Immature natural killer cell (primary cell): ENCODE results near the gene GCNT3. TPM values are rescaled to one million over a fixed set of nuclear protein-coding genes. Genes with fewer than 3 reads are reported as not detected.

ENCODE experiments used
- DNase-seq, 3 donors: peaks; one replicate each; pipeline ENCODE4 v3.0.0; 2022; ENCODE audit warnings: mixed read lengths in 1 of 3
- H3K27ac Mint-ChIP-seq, 6 donors: one replicate each; pipeline ENCODE4 v1.8.0; 2020; ENCODE audit warnings: mixed read lengths in 6 of 6, mild to moderate bottlenecking in 5 of 6, inconsistent platforms in 4 of 6, moderate library complexity in 3 of 6
- H3K27me3 Mint-ChIP-seq, 3 donors: one replicate each; pipeline ENCODE4 v1.8.0; 2020 to 2021; ENCODE audit warnings: low read depth in 3 of 3, mild to moderate bottlenecking in 3 of 3, mixed read lengths in 3 of 3, moderate library complexity in 3 of 3, inconsistent platforms in 1 of 3
- H3K36me3 Mint-ChIP-seq, 3 donors: one replicate each; pipeline ENCODE4 v1.8.0; 2020; ENCODE audit warnings: mixed read lengths in 3 of 3, inconsistent platforms in 2 of 3, mild to moderate bottlenecking in 2 of 3
- H3K4me1 Mint-ChIP-seq, 2 donors: one replicate each; pipeline ENCODE4 v1.8.0; 2020; ENCODE audit warnings: inconsistent platforms in 2 of 2, mild to moderate bottlenecking in 2 of 2, mixed read lengths in 2 of 2, moderate library complexity in 1 of 2
- H3K4me3 Mint-ChIP-seq, 5 donors: one replicate each; pipeline ENCODE4 v1.8.0; 2020; ENCODE audit warnings: mild to moderate bottlenecking in 5 of 5, mixed read lengths in 5 of 5, inconsistent platforms in 3 of 5, moderate library complexity in 3 of 5
- H3K9me3 Mint-ChIP-seq, 6 donors: one replicate each; pipeline ENCODE4 v1.8.0; 2020; ENCODE audit warnings: mild to moderate bottlenecking in 6 of 6, mixed read lengths in 6 of 6, inconsistent platforms in 4 of 6, moderate library complexity in 3 of 6
- polyA plus RNA-seq, 3 donors: library from polyadenylated mRNA; unstranded; fragments of 300-500 nt; fragmentation: Illumina TruSeq; gene quantifications; one replicate each; pipeline ENCODE4 v1.2.3, GENCODE V29; 2021

Gene GCNT3
- not detected for polyA plus RNA-seq

GRCh38 chr15:59611276-59612260, at the start of gene GCNT3:
TSS of gene GCNT3 (plus strand) at chr15:59611783. CDS start at chr15:59618239, 6,456 bp downstream.
- H3K4me1 Mint-ChIP-seq, result peaks cover 5 to 6% of the 10 kb centered on the region in 2 donors
- peaks cover 0 to 6% (median 0%) of the 10 kb centered on the region in 6 donors for H3K9me3 Mint-ChIP-seq
- H3K4me3 Mint-ChIP-seq, result no peak within 1 kb of the TSS
- peaks cover 0 to 19% (median 6%) of the 10 kb centered on the region in 3 donors for H3K27me3 Mint-ChIP-seq
- no peak within 1 kb of the TSS for H3K27ac Mint-ChIP-seq
- H3K36me3 Mint-ChIP-seq, result no peaks in the 10 kb centered on the region
- no peak for DNase-seq

- no peak overlapping the region for H3K4me3 Mint-ChIP-seq
- peaks cover 4 to 6% (median 4%) of the 10 kb centered on the region in 3 donors for H3K27me3 Mint-ChIP-seq
- no peaks in the 10 kb centered on the region for H3K36me3 Mint-ChIP-seq
- no peaks in the 10 kb centered on the region for H3K4me1 Mint-ChIP-seq
- H3K27ac Mint-ChIP-seq, result no peak overlapping the region
- H3K9me3 Mint-ChIP-seq, result no peaks in the 10 kb centered on the region
- DNase-seq, result no peak
Measured at GRCh38 chr15:59562448-59563186, 49.0 kb upstream of the GCNT3 start.

GRCh38 chr15:59565299-59565698, 46.3 kb upstream of the GCNT3 start:
- no peak overlapping the region for H3K4me3 Mint-ChIP-seq
- no peak overlapping the region for H3K27ac Mint-ChIP-seq
- H3K9me3 Mint-ChIP-seq, result no peaks in the 10 kb centered on the region
- H3K4me1 Mint-ChIP-seq, result no peaks in the 10 kb centered on the region
- DNase-seq, result no peak
- H3K36me3 Mint-ChIP-seq, result no peaks in the 10 kb centered on the region
- H3K27me3 Mint-ChIP-seq, result peaks cover 4 to 6% (median 4%) of the 10 kb centered on the region in 3 donors

- Mint-ChIP-seq H3K9me3 (no peaks in the 10 kb centered on the region), H3K4me3 (no peak overlapping the region), H3K36me3 (no peaks in the 10 kb centered on the region), H3K4me1 (no peaks in the 10 kb centered on the region), H3K27ac (no peak overlapping the region), H3K27me3 (peaks cover 3 to 4% (median 4%) of the 10 kb centered on the region in 3 donors)
- no peak for DNase-seq
Measured at GRCh38 chr15:59567324-59567723, 44.3 kb upstream of the GCNT3 start.

- H3K27ac Mint-ChIP-seq, result no peak overlapping the region
- no peaks in the 10 kb centered on the region for H3K9me3 Mint-ChIP-seq
- peaks cover 0 to 4% (median 3%) of the 10 kb centered on the region in 3 donors for H3K27me3 Mint-ChIP-seq
- H3K4me1 Mint-ChIP-seq, result no peaks in the 10 kb centered on the region
- no peak for DNase-seq
- no peak overlapping the region for H3K4me3 Mint-ChIP-seq
- H3K36me3 Mint-ChIP-seq, result no peaks in the 10 kb centered on the region
Measured at GRCh38 chr15:59569477-59569876, 42.1 kb upstream of the GCNT3 start.

- Mint-ChIP-seq H3K27me3 (peaks cover 0 to 5% (median 1%) of the 10 kb centered on the region in 3 donors), H3K4me3 (no peak overlapping the region), H3K4me1 (no peaks in the 10 kb centered on the region), H3K36me3 (no peaks in the 10 kb centered on the region), H3K27ac (no peak overlapping the region), H3K9me3 (no peaks in the 10 kb centered on the region)
- no peak for DNase-seq
Measured at GRCh38 chr15:59570315-59570714, 41.3 kb upstream of the GCNT3 start.

GRCh38 chr15:59571606-59572005, 40.0 kb upstream of the GCNT3 start:
- DNase-seq, result no peak
- H3K27me3 Mint-ChIP-seq, result peaks cover 0 to 2% (median 1%) of the 10 kb centered on the region in 3 donors
- no peaks in the 10 kb centered on the region for H3K4me1 Mint-ChIP-seq
- H3K9me3 Mint-ChIP-seq, result no peaks in the 10 kb centered on the region
- no peak overlapping the region for H3K4me3 Mint-ChIP-seq
- H3K36me3 Mint-ChIP-seq, result no peaks in the 10 kb centered on the region
- H3K27ac Mint-ChIP-seq, result no peak overlapping the region

- peaks cover 5 to 13% (median 7%) of the 10 kb centered on the region in 3 donors for H3K27me3 Mint-ChIP-seq
- no peak overlapping the region for H3K4me3 Mint-ChIP-seq
- H3K4me1 Mint-ChIP-seq, result no peaks in the 10 kb centered on the region
- no peaks in the 10 kb centered on the region for H3K9me3 Mint-ChIP-seq
- no peak for DNase-seq
- no peak overlapping the region for H3K27ac Mint-ChIP-seq
- H3K36me3 Mint-ChIP-seq, result no peaks in the 10 kb centered on the region
Measured at GRCh38 chr15:59583088-59583487, 28.5 kb upstream of the GCNT3 start.

GRCh38 chr15:59587085-59587826, 24.3 kb upstream of the GCNT3 start:
- Mint-ChIP-seq H3K27me3 (peaks cover 0 to 7% (median 5%) of the 10 kb centered on the region in 3 donors), H3K9me3 (no peaks in the 10 kb centered on the region), H3K27ac (no peak overlapping the region), H3K4me3 (no peak overlapping the region), H3K36me3 (no peaks in the 10 kb centered on the region), H3K4me1 (no peaks in the 10 kb centered on the region)
- no peak for DNase-seq

- no peaks in the 10 kb centered on the region for H3K4me1 Mint-ChIP-seq
- H3K27ac Mint-ChIP-seq, result no peak overlapping the region
- no peaks in the 10 kb centered on the region for H3K36me3 Mint-ChIP-seq
- H3K4me3 Mint-ChIP-seq, result no peak overlapping the region
- no peak for DNase-seq
- H3K27me3 Mint-ChIP-seq, result peaks cover 0 to 5% (median 2%) of the 10 kb centered on the region in 3 donors
- no peaks in the 10 kb centered on the region for H3K9me3 Mint-ChIP-seq
Measured at GRCh38 chr15:59590027-59590426, 21.6 kb upstream of the GCNT3 start.

GRCh38 chr15:59591356-59591755, 20.2 kb upstream of the GCNT3 start:
- H3K27ac Mint-ChIP-seq, result no peak overlapping the region
- no peaks in the 10 kb centered on the region for H3K4me1 Mint-ChIP-seq
- H3K27me3 Mint-ChIP-seq, result peaks cover 0 to 5% (median 2%) of the 10 kb centered on the region in 3 donors
- H3K9me3 Mint-ChIP-seq, result no peaks in the 10 kb centered on the region
- no peak overlapping the region for H3K4me3 Mint-ChIP-seq
- DNase-seq, result no peak
- H3K36me3 Mint-ChIP-seq, result no peaks in the 10 kb centered on the region

- no peaks in the 10 kb centered on the region for H3K9me3 Mint-ChIP-seq
- H3K4me1 Mint-ChIP-seq, result no peaks in the 10 kb centered on the region
- H3K27me3 Mint-ChIP-seq, result peaks cover 0 to 15% (median 7%) of the 10 kb centered on the region in 3 donors
- no peaks in the 10 kb centered on the region for H3K36me3 Mint-ChIP-seq
- H3K27ac Mint-ChIP-seq, result no peak overlapping the region
- no peak overlapping the region for H3K4me3 Mint-ChIP-seq
- no peak for DNase-seq
Measured at GRCh38 chr15:59594493-59594942, 17.1 kb upstream of the GCNT3 start.

- DNase-seq, result no peak
- Mint-ChIP-seq H3K4me3 (no peak overlapping the region), H3K4me1 (no peaks in the 10 kb centered on the region), H3K9me3 (no peaks in the 10 kb centered on the region), H3K27ac (no peak overlapping the region), H3K27me3 (peaks cover 0 to 17% (median 9%) of the 10 kb centered on the region in 3 donors), H3K36me3 (peaks cover 0 to 3% (median 0%) of the 10 kb centered on the region in 3 donors)
Measured at GRCh38 chr15:59594991-59595390, 16.6 kb upstream of the GCNT3 start.
